ENCODE data around the gene LTB.

The LTB gene, protein sequence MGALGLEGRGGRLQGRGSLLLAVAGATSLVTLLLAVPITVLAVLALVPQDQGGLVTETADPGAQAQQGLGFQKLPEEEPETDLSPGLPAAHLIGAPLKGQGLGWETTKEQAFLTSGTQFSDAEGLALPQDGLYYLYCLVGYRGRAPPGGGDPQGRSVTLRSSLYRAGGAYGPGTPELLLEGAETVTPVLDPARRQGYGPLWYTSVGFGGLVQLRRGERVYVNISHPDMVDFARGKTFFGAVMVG

GRCh38 chr6:31582230-31582643, at the start of gene LTB:
LTB (minus strand) TSS chr6:31582424; CDS start chr6:31582417, 7 bp downstream.
- DNase-seq (ENCODE audit: low read depth) = no peak

- DNase-seq (ENCODE audit: low read depth) = no peak
Observed at GRCh38 chr6:31631681-31632278, 49.6 kb upstream of the LTB start.

DNA sequence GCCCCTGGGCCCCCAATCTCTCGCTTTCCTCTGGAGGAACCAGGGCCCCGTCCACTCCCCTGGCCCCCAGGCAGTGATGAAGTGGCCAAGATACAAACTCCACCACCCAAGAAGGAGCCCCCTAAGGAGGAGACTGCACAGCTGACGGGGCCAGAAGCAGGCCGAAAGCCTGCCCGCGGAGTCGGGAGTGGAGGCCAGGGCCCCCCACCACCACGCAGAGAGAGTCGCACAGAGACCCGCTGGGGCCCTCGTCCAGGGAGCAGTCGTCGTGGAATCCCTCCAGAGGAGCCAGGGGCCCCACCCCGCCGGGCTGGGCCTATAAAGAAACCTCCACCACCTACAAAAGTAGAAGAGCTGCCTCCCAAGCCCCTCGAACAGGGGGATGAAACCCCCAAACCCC, 49.0 kb upstream of the LTB start:
- DNase-seq (ENCODE audit: low read depth) = no peak

DNA sequence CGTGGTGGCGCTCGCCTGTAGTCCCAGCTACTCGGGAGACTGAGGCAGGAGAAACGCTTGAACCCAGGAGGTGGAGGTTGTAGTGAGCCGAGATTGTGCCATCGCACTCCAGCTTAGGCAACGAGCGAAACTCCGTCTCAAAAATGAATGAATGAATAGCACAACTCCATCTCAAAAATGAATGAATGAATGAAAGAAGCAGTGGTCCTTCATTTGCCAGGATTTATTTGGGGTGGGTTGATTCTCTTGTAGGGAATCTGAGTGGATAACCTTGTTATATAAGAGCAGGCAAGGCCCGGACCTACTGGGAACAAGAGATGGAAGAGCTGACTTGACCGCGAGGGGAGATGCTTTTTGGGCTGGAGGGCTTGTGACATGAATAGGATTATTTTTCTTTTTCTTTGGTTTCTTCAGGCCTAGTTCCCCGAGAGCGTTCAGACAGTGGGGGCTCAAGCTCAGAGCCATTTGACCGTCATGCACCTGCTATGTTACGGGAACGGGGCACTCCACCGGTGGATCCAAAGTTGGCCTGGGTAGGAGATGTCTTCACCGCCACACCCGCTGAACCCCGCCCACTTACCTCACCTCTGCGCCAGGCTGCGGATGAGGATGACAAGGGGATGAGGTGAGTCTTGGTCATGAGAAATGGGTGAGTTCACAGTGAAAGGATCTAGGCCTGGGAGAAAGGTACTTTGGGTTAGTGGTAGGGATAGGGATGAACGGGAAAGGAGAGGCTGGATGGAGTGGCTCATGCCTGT, 48.1 kb upstream of the LTB start:
- DNase-seq (ENCODE audit: low read depth) = no peak

DNA sequence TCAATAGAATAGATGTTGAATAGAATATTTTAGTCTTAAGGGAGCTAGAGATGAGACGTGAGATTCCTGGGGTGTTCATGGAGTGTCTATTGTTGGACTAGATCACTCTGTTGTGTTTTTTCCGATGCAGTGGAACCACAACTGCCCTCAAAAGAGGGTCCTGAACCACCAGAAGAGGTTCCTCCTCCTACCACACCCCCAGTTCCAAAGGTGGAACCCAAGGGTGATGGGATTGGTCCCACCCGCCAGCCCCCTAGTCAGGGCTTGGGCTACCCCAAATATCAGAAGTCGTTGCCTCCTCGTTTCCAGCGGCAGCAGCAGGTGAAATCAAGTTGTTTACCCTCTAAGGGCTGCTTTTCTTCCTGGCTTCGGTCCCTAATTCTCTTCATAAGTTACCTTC, 46.8 kb upstream of the LTB start:
- DNase-seq (ENCODE audit: low read depth) = no peak

DNA sequence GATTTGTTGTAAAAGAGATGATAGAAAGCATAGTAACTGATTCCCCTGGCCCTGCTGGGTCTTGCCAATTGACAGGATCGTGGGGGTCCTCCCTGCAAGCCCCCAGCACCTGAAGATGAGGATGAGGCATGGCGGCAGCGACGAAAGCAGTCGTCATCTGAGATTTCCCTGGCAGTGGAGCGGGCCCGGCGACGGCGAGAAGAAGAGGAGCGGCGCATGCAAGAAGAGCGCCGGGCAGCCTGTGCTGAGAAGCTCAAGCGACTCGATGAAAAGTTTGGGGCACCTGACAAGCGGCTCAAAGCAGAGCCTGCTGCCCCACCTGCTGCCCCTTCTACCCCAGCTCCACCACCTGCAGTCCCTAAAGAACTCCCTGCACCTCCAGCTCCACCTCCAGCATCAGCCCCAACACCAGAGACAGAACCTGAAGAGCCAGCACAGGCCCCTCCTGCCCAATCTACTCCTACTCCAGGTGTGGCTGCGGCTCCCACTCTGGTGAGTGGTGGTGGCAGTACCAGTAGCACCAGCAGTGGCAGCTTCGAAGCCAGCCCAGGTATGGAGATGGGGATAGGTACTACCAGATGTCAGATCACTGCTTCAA, 45.6 kb upstream of the LTB start:
- DNase-seq (ENCODE audit: low read depth) = no peak

DNA sequence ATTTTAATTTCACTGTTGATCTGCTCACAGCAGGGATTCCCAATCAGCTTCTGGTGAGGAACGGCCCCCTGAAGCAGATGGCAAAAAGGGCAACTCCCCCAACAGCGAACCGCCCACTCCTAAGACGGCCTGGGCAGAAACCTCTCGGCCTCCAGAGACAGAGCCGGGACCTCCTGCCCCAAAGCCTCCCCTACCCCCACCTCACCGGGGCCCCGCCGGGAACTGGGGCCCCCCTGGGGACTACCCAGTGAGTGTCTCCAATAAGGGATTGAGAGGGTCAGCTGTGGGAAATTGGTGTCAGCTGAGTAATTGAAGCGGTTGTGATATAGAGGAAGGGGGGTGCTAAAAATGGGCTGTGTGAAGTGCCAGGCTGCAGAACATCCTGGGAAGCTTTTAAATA, 44.7 kb upstream of the LTB start:
- DNase-seq (ENCODE audit: low read depth) = no peak

- no peak for DNase-seq (ENCODE audit: low read depth)
Observed at GRCh38 chr6:31624070-31624469, 41.8 kb upstream of the LTB start.

GRCh38 chr6:31622684-31623091, 40.5 kb upstream of the LTB start:
- no peak for DNase-seq (ENCODE audit: low read depth)

GRCh38 chr6:31621991-31622390, 39.8 kb upstream of the LTB start:
- no peak for DNase-seq (ENCODE audit: low read depth)

- no peak for DNase-seq (ENCODE audit: low read depth)
Observed at GRCh38 chr6:31621320-31621939, 39.2 kb upstream of the LTB start.

DNA sequence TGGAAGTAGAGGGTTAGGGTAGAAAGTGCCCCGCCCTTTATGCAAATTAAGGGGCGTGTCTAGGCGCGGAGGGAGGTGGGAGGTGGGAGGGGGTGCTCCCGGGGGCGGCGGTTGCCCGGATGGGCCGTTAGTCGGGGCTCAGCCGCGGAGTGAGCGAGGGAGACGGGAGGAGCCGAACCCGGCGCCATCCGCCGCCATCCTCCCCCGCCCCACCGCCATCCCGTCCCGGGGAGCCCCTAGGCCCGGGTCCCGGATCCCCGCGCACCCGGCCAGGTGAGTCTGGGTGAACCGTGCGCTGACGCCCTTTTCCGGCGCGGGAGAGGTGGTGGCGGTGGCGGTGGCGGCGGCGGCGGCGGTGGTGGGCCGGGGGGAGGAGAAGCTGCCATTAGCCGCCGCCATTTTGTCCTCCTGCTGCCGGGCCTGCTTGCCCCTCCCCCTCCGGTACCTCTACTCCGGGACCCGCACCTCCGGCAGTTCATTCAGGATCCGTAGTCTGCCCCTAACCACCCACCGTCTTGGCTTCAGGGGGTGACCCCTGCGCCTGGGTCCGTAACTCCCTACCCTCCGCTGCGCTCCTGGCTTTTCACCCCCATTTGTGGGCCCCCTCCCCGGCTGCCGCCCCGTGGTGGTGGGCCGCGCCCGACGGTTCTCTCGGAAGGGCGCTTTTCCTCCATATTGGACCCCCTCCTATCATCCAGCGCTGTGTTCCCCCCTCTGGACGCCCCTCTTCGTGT, 38.5 kb upstream of the LTB start, which contains the start of gene PRRC2A:
PRRC2A (plus strand) TSS at position 130 of the 734 bp plus-strand sequence. CDS start 2,075 bp downstream, outside the sequence.
- DNase-seq (ENCODE audit: low read depth) = no peak

DNA sequence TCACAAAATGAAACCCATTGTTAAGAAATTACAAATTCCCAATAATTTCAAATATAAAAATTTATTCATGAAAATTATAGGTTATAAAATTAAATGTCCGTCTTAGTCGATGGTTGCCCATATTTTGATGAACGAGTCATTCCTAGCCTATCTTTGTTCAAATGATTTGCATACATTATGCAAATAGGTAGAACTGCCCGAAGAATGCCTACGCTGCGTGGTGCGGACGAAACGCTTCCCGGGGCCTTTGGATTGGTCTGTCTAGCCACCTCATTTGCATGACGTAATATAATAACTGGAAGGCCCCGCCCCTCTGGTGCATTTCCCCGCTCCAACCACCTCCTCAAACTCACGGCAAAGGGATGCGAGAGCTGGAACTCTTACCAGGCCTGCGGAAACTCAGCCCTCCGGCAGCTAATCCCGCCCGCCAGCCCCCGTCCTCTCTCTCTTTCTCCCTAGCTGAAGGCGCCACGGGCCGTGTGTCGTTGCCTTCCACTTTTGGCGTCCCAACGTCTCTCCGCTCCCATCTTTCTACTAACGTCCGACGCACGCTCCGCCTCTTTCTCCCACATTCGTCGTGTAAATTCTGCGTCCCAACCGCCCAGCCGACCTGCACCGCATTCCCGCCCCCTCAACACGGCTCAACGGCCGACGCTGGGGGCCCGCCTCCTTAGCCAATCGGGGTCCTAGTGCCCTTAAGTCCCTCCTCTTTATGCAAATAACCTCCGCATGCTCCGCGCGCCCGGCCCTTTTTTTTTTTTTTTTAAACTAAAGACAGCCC, 37.8 kb upstream of the LTB start:
- peak; percentile 100 for DNase-seq (ENCODE audit: low read depth)

- no peak for DNase-seq (ENCODE audit: low read depth)
Observed at GRCh38 chr6:31617010-31617409, 34.8 kb upstream of the LTB start.

- DNase-seq (ENCODE audit: low read depth) = no peak
Observed at GRCh38 chr6:31615748-31616147, 33.5 kb upstream of the LTB start.

DNA sequence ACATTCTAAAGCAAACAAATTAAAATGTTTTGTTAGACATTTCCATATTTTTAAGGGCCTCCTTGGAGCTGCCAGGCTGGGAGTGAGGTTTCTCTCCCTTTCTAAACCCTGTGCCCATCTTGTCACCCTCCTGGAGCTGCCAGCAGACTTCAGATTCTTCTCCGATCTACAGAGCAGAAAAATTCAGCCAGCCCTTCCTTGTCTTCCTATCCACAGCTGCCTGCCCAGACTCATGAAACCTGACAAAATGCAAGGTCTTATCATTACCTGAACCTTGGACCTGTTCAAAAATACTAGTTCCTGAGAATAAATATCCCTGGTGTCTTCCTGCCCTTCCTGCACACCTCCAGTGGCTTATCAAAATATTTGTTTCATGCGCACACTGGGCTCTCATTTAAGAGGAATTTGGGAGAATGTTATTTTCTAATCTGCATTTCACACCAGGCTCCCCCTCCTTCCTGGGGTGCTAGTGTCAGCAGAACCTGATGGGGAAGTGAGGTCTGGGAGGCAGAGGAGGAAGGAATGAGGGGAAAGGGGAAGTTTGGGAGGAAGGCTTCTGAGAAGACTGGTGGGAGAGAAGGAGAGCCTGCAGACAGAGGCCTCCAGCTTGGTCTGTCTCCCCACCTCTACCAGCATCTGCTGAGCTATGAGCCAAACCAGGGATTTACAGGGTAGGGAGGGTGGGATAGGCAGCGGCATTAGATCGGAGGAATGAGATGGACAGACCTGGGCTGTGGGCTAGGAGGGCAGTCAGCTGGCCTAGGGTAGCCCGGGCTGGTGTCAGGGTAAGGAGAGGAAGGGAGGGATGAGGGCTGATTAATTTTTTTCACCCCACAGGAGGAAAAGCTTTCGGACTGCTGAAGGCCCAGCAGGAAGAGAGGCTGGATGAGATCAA, 32.7 kb upstream of the LTB start, which contains the start of gene AIF1:
AIF1 (plus strand) TSS at position 551 of the 895 bp plus-strand sequence; CDS start at position 647, 96 bp downstream.
- DNase-seq (ENCODE audit: low read depth) = no peak

DNA sequence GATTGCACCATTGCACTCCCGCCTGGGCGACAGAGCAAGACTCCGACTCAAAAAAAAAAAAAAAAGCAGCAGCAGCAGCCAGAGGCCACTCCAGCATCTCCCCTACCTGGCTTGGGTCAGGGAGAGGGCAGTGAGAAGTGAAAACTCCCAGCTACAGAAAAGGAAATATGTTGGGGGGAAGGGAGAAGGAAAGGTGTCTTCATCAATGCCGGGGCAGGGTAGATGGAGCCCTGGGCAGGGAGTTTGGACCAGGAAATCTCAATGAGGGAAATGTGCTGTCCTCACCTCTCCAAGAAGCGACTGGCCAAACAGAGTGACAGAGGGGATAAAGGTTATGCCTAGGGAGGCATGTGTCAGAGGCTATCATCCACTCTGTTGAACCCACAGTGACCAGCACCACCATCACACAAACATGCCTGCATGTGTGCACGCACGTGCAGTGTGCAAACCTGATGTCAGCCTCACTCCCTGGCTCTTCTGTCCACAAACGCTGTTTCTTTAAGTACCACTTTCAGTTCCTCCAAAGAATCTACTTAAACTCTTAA, 31.9 kb upstream of the LTB start:
- DNase-seq (ENCODE audit: low read depth) = no peak

DNA sequence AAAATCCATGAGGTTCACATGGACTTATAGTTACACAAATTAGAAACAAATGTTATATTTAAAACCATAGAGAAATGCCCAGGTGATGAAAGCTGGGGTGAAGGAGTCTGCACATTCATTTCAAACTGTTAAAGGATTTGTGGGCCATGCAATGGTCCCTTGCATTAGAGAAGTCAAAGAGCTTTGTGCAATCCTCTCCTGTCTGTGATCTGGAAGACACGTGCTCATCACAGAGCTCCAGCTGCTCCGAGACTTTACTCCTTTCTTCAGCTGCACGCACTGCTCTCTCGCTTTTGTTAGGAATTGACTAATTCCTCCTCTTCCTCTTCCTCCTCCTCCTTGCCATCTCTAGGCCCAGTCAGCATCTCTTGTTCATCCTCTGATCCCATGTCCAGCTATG, 28.7 kb upstream of the LTB start:
- DNase-seq (ENCODE audit: low read depth) = peak; percentile 18

Measured in fibroblast of gingiva (primary cell).